Measurements from ENCODE around the gene TBC1D7. TPM values are rescaled to one million over a fixed set of nuclear protein-coding genes. Genes with fewer than 3 reads are reported as not detected.

Gene TBC1D7
- total RNA-seq, 1 experiment from 2014 or later = 18.5 TPM

GRCh38 chr6:13348334-13349113 is 20.2 kb upstream of the TBC1D7 start:
- Histone ChIP-seq H3F3A (ENCODE audit: low read length, unreplicated experiment) (no peaks in the 10 kb centered on the region), H3K9ac (ENCODE audit: low read length) (no peak overlapping the region), H3K4me2 (ENCODE audit: low read length) (no peak overlapping the region), H3K79me2 (ENCODE audit: low read length) (no peaks in the 10 kb centered on the region), H2AFZ (ENCODE audit: low read length) (no peak overlapping the region), H3K4me3 (ENCODE audit: low read length) (no peak overlapping the region), H3K9me3 (ENCODE audit: low read length) (no peaks in the 10 kb centered on the region), H4K20me1 (ENCODE audit: low read length) (no peaks in the 10 kb centered on the region), H3K9me2 (replicated peaks; ENCODE audit: low read length) (no peaks in the 10 kb centered on the region), H3K27ac (ENCODE audit: low read length) (no peak overlapping the region), H3K36me3 (ENCODE audit: low read depth, low read length) (no peaks in the 10 kb centered on the region), H3K27me3 (ENCODE audit: low read length) (no peaks in the 10 kb centered on the region), H3K4me1 (ENCODE audit: insufficient read depth, low read length) (0 out of 2 replicates have a peak, but pooled peaks cover under 1% of the 10 kb centered on the region)
- no TSS peak for BruUV-seq (replicated peaks)
- CTCF ChIA-PET = no interaction called here
- no peak for ATAC-seq
- TF ChIP-seq EZH2 (IDR thresholded peaks at IDR 0.05; ENCODE audit: low read length, unreplicated experiment) (no peak), EZH2phosphoT487 (IDR thresholded peaks at IDR 0.05; ENCODE audit: borderline replicate concordance, low read length) (no peak)
- TF ChIP-seq, protein P1, sequence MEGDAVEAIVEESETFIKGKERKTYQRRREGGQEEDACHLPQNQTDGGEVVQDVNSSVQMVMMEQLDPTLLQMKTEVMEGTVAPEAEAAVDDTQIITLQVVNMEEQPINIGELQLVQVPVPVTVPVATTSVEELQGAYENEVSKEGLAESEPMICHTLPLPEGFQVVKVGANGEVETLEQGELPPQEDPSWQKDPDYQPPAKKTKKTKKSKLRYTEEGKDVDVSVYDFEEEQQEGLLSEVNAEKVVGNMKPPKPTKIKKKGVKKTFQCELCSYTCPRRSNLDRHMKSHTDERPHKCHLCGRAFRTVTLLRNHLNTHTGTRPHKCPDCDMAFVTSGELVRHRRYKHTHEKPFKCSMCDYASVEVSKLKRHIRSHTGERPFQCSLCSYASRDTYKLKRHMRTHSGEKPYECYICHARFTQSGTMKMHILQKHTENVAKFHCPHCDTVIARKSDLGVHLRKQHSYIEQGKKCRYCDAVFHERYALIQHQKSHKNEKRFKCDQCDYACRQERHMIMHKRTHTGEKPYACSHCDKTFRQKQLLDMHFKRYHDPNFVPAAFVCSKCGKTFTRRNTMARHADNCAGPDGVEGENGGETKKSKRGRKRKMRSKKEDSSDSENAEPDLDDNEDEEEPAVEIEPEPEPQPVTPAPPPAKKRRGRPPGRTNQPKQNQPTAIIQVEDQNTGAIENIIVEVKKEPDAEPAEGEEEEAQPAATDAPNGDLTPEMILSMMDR (conservative IDR thresholded peaks at IDR 0.05; ENCODE audit: low read depth, low read length) = no peak
- intact Hi-C loops (cut with micrococcal nuclease) = no loop called here
- POLR2A ChIA-PET (ENCODE audit: unreplicated experiment) = no interaction called here
- DNase-seq = no peak

- POLR2A ChIA-PET (ENCODE audit: unreplicated experiment) = no interaction called here
- intact Hi-C loops (cut with micrococcal nuclease) = no loop called here
These were observed 17.9 kb upstream of the TBC1D7 start for GRCh38 chr6:13346245-13346644.

More at GRCh38 chr6:13346245-13346644, 17.9 kb upstream of the TBC1D7 start:
- ATAC-seq (no peak), DNase-seq (no peak)
- no peaks in the 10 kb centered on the region for H3F3A ChIP-seq (ENCODE audit: low read length, unreplicated experiment)
- H3K4me2 ChIP-seq (ENCODE audit: low read length) = no peak overlapping the region
- no peaks in the 10 kb centered on the region for H3K4me1 ChIP-seq (ENCODE audit: insufficient read depth, low read length)
- H2AFZ ChIP-seq (ENCODE audit: low read length) = no peak overlapping the region
- no peaks in the 10 kb centered on the region for H3K9me3 ChIP-seq (ENCODE audit: low read length)
- H3K27ac ChIP-seq (ENCODE audit: low read length) = no peak overlapping the region
- H3K4me3 ChIP-seq (ENCODE audit: low read length) = no peak overlapping the region
- no peaks in the 10 kb centered on the region for H3K36me3 ChIP-seq (ENCODE audit: low read depth, low read length)
- H3K9me2 ChIP-seq (replicated peaks; ENCODE audit: low read length) = no peaks in the 10 kb centered on the region
- H4K20me1 ChIP-seq (ENCODE audit: low read length) = no peaks in the 10 kb centered on the region
- H3K27me3 ChIP-seq (ENCODE audit: low read length) = no peaks in the 10 kb centered on the region
- no TSS peak for BruUV-seq (replicated peaks)
- TF ChIP-seq EZH2phosphoT487 (IDR thresholded peaks at IDR 0.05; ENCODE audit: borderline replicate concordance, low read length) (no peak), EZH2 (IDR thresholded peaks at IDR 0.05; ENCODE audit: low read length, unreplicated experiment) (no peak)
- TF ChIP-seq, protein P1 (conservative IDR thresholded peaks at IDR 0.05; ENCODE audit: low read depth, low read length) = no peak
- CTCF ChIA-PET = no interaction called here
- H3K79me2 ChIP-seq (ENCODE audit: low read length) = no peaks in the 10 kb centered on the region
- H3K9ac ChIP-seq (ENCODE audit: low read length) = no peak overlapping the region

All from PC-3 (cell line).